ENCODE results near the gene SH3D19. TPM values are rescaled to one million over a fixed set of nuclear protein-coding genes. Genes with fewer than 3 reads are reported as not detected.

The SH3D19 gene
- total RNA-seq, 2 experiments from 2014 or later, result not detected

DNA sequence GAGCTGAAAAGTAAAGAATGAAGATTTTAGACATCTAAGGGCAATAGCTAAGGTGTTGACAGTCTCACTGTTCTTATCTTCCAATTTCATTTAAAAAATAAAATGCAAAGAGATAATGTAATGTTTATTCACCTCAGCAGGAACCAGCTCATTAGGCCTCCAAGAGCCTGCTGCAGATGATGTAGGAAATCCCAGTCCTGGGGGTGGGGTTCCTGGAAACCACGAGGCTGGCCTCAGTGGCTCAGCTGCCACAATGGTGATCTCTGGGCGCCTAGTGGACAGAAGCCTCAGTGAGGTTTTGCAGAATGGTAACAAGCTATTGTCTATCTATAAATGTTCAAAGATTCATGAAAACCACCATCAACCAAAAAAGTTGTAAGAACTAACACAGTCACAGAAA, 148.7 kb downstream of the SH3D19 start:
- CTCF ChIA-PET (ENCODE audit: unreplicated experiment), result no interaction called here
- H3K79me2 ChIP-seq (ENCODE audit: insufficient read depth, low read depth, low read length), result no peaks in the 10 kb centered on the region
- H3K4me1 ChIP-seq (ENCODE audit: insufficient read depth, low read length, poor library complexity, severe bottlenecking), result no peaks in the 10 kb centered on the region
- H4K20me1 ChIP-seq (ENCODE audit: insufficient read depth, low read length), result no peaks in the 10 kb centered on the region
- H3K4me2 ChIP-seq (ENCODE audit: low read length), result no peak overlapping the region
- H2AFZ ChIP-seq (ENCODE audit: low read length), result no peak overlapping the region
- no peak overlapping the region for H3K27ac ChIP-seq (ENCODE audit: low read depth, low read length, poor library complexity, severe bottlenecking)
- no peak overlapping the region for H3K4me3 ChIP-seq (ENCODE audit: low read depth, low read length, poor library complexity, severe bottlenecking)
- H3K36me3 ChIP-seq (ENCODE audit: insufficient read depth, low read length), result no peaks in the 10 kb centered on the region
- intact Hi-C loops (cut with micrococcal nuclease; ENCODE audit: unreplicated experiment), result no loop called here
- no peaks in the 10 kb centered on the region for H3K9me2 ChIP-seq (ENCODE audit: insufficient read depth, low read length)
- BruUV-seq (replicated peaks), result no TSS peak
- TF ChIP-seq, protein P1, sequence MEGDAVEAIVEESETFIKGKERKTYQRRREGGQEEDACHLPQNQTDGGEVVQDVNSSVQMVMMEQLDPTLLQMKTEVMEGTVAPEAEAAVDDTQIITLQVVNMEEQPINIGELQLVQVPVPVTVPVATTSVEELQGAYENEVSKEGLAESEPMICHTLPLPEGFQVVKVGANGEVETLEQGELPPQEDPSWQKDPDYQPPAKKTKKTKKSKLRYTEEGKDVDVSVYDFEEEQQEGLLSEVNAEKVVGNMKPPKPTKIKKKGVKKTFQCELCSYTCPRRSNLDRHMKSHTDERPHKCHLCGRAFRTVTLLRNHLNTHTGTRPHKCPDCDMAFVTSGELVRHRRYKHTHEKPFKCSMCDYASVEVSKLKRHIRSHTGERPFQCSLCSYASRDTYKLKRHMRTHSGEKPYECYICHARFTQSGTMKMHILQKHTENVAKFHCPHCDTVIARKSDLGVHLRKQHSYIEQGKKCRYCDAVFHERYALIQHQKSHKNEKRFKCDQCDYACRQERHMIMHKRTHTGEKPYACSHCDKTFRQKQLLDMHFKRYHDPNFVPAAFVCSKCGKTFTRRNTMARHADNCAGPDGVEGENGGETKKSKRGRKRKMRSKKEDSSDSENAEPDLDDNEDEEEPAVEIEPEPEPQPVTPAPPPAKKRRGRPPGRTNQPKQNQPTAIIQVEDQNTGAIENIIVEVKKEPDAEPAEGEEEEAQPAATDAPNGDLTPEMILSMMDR (conservative IDR thresholded peaks at IDR 0.05; ENCODE audit: low read length), result no peak
- no peak for TF ChIP-seq EZH2phosphoT487 (IDR thresholded peaks at IDR 0.05; ENCODE audit: borderline replicate concordance, low read depth, low read length)
- no peak for DNase-seq (ENCODE audit: low spot score)
- H3K9me3 ChIP-seq (ENCODE audit: low read length), result no peaks in the 10 kb centered on the region
- POLR2A ChIA-PET, result interaction anchor here (1.0 to 1.2 kb wide), 2 partner anchors 9 to 15 kb away, joined by 3 read pairs; no protein-coding TSS in a partner anchor

- TF ChIP-seq EZH2phosphoT487 (IDR thresholded peaks at IDR 0.05; ENCODE audit: borderline replicate concordance, low read depth, low read length), result no peak
- TF ChIP-seq, protein P1 (conservative IDR thresholded peaks at IDR 0.05; ENCODE audit: low read length), result no peak
- ChIA-PET CTCF (ENCODE audit: unreplicated experiment) (no interaction called here), POLR2A (interaction anchor here (1.0 to 1.2 kb wide), 2 partner anchors 9 to 14 kb away, joined by 3 read pairs; no protein-coding TSS in a partner anchor)
- no peak for DNase-seq (ENCODE audit: low spot score)
- intact Hi-C loops (cut with micrococcal nuclease; ENCODE audit: unreplicated experiment), result no loop called here
- BruUV-seq (replicated peaks), result no TSS peak
- H4K20me1 ChIP-seq (ENCODE audit: insufficient read depth, low read length), result no peaks in the 10 kb centered on the region
- H3K79me2 ChIP-seq (ENCODE audit: insufficient read depth, low read depth, low read length), result no peaks in the 10 kb centered on the region
- no peak overlapping the region for H3K4me2 ChIP-seq (ENCODE audit: low read length)
- no peak overlapping the region for H3K4me3 ChIP-seq (ENCODE audit: low read depth, low read length, poor library complexity, severe bottlenecking)
- H3K4me1 ChIP-seq (ENCODE audit: insufficient read depth, low read length, poor library complexity, severe bottlenecking), result no peaks in the 10 kb centered on the region
- no peak overlapping the region for H3K27ac ChIP-seq (ENCODE audit: low read depth, low read length, poor library complexity, severe bottlenecking)
- no peaks in the 10 kb centered on the region for H3K9me2 ChIP-seq (ENCODE audit: insufficient read depth, low read length)
- H2AFZ ChIP-seq (ENCODE audit: low read length), result no peak overlapping the region
- H3K36me3 ChIP-seq (ENCODE audit: insufficient read depth, low read length), result no peaks in the 10 kb centered on the region
- H3K9me3 ChIP-seq (ENCODE audit: low read length), result no peaks in the 10 kb centered on the region
These were observed 149.4 kb downstream of the SH3D19 start for GRCh38 chr4:151175754-151176631.

DNA sequence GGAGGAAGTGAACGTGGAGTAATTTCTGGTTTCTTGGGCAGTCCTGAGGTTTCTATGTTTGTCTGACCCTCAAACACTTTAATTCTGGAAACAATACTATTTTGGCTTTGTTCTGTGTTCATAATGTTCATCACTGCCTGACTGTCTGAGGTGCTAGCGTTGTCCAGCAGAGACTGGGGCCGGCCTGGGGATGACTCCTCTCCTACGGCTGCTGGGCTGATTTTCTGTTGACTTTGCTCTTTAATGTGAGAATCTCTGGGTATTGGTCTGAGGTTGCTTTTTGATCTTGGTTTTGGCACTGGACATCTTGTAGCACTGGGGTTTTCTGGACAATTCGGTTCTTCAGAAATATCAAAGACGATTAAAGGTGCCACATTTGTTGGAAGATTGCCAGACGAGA, 150.2 kb downstream of the SH3D19 start:
- BruUV-seq (replicated peaks), result no TSS peak
- Histone ChIP-seq H2AFZ (ENCODE audit: low read length) (no peak overlapping the region), H4K20me1 (ENCODE audit: insufficient read depth, low read length) (no peaks in the 10 kb centered on the region), H3K9me2 (ENCODE audit: insufficient read depth, low read length) (no peaks in the 10 kb centered on the region), H3K79me2 (ENCODE audit: insufficient read depth, low read depth, low read length) (no peaks in the 10 kb centered on the region), H3K36me3 (ENCODE audit: insufficient read depth, low read length) (no peaks in the 10 kb centered on the region), H3K9me3 (ENCODE audit: low read length) (no peaks in the 10 kb centered on the region), H3K4me1 (ENCODE audit: insufficient read depth, low read length, poor library complexity, severe bottlenecking) (no peaks in the 10 kb centered on the region), H3K27ac (ENCODE audit: low read depth, low read length, poor library complexity, severe bottlenecking) (no peak overlapping the region), H3K4me3 (ENCODE audit: low read depth, low read length, poor library complexity, severe bottlenecking) (no peak overlapping the region), H3K4me2 (ENCODE audit: low read length) (no peak overlapping the region)
- ChIA-PET POLR2A (no interaction called here), CTCF (ENCODE audit: unreplicated experiment) (no interaction called here)
- TF ChIP-seq, protein P1 (conservative IDR thresholded peaks at IDR 0.05; ENCODE audit: low read length), result no peak
- TF ChIP-seq EZH2phosphoT487 (IDR thresholded peaks at IDR 0.05; ENCODE audit: borderline replicate concordance, low read depth, low read length), result no peak
- DNase-seq (ENCODE audit: low spot score), result no peak
- intact Hi-C loops (cut with micrococcal nuclease; ENCODE audit: unreplicated experiment), result no loop called here

Data from OCI-LY7 (cell line).